ENCODE results near the gene SCLT1. TPM values are rescaled to one million over a fixed set of nuclear protein-coding genes. Genes with fewer than 3 reads are reported as not detected.

SCLT1 gene
- total and polyA plus RNA-seq, 2 of the 8 experiments (the other 6 are each of a cell fraction or from before 2014, with no cell fraction given), result 4.8 to 13.1 TPM

DNA sequence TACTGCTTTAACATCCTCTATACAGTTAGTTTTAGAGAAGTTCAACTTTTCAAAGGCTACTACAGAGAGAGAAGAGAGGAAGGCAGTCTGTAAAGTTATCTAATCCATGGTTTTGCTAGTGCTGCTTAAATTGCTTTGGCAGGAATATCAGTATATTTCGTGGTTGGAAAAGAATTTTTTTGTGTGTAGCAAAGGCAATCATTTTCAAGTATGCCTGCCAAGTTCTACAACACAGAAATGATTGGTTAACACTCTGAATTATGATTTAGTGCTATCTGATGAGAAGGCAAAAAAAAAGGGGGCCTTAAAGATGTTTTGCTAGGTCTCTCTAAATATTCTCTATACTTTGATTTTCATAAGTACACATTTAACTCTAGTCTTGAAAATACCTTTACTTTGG is 150.7 kb downstream of the SCLT1 start:
- Histone ChIP-seq H3K9me3 (ENCODE audit: insufficient read depth in 2 of 2, low read depth in 1 of 2, low read length in 1 of 2) (no peaks in the 10 kb centered on the region), H3K79me2 (ENCODE audit: control insufficient read depth in 1 of 2, insufficient read depth in 2 of 2, low read length in 2 of 2) (no peaks in the 10 kb centered on the region), H3K4me1 (replicated peaks in 1 of 4; ENCODE audit: control insufficient read depth in 3 of 4, insufficient read depth in 4 of 4, low read length in 3 of 4) (no peaks in the 10 kb centered on the region), H3K4ac (replicated peaks; ENCODE audit: insufficient read length, low read depth, low read length) (no peak overlapping the region), H2BK12ac (ENCODE audit: low read depth, low read length) (no peak overlapping the region), H3K56ac (replicated peaks; ENCODE audit: insufficient read length, low read depth, low read length) (no peak overlapping the region), H4K5ac (ENCODE audit: insufficient read length, low read depth, low read length) (no peak overlapping the region), H2BK20ac (ENCODE audit: low read length) (no peak overlapping the region), H2AFZ (ENCODE audit: low read length) (no peak overlapping the region), H3K27me3 (replicated peaks in 1 of 4; ENCODE audit: control insufficient read depth in 3 of 4, extremely low read depth in 1 of 4, insufficient read depth in 3 of 4, low read length in 3 of 4) (no peaks in the 10 kb centered on the region), H3K4me2 (ENCODE audit: insufficient read depth in 1 of 2, low read depth in 2 of 2, low read length in 2 of 2) (no peak overlapping the region), H3K9ac (replicated peaks in 1 of 4; ENCODE audit: extremely low read depth in 1 of 4, low read depth in 3 of 4, low read length in 3 of 4) (no peak overlapping the region), H3K23ac (ENCODE audit: insufficient read length) (no peak overlapping the region), H3K23me2 (ENCODE audit: low read depth, low read length) (no peaks in the 10 kb centered on the region), H3K14ac (ENCODE audit: insufficient read length) (no peak overlapping the region), H4K20me1 (replicated peaks in 1 of 2; ENCODE audit: control insufficient read depth in 1 of 2, insufficient read depth in 2 of 2, low read length in 2 of 2) (no peaks in the 10 kb centered on the region), H3K36me3 (ENCODE audit: control insufficient read depth in 2 of 4, insufficient read depth in 4 of 4, low read length in 3 of 4) (peaks cover 0 to 3% (median 0%) of the 10 kb centered on the region in 4 experiments; a peak in 2 of 8 replicates), H3K27ac (ENCODE audit: low read depth, low read length) (no peak overlapping the region), H2BK120ac (replicated peaks; ENCODE audit: low read depth, low read length) (no peak overlapping the region), H4K91ac (replicated peaks; ENCODE audit: insufficient read length, low read length) (no peak overlapping the region), H4K8ac (ENCODE audit: extremely low read depth, insufficient read depth, low read length) (no peak overlapping the region), H3K4me3 (ENCODE audit: extremely low read depth in 1 of 4, insufficient read depth in 2 of 4, low read depth in 3 of 4, low read length in 4 of 4) (no peak overlapping the region), H2BK5ac (ENCODE audit: low read depth, low read length) (no peak overlapping the region), H2AK5ac (ENCODE audit: low read depth, low read length) (no peak overlapping the region), H2BK15ac (ENCODE audit: low read length) (no peak overlapping the region), H3K79me1 (ENCODE audit: low read depth, low read length) (no peaks in the 10 kb centered on the region), H3K18ac (ENCODE audit: extremely low read depth, low read length) (no peak overlapping the region)
- ChIA-PET CTCF (ENCODE audit: partially characterized antibody) (no interaction called here), POLR2A (ENCODE audit: partially characterized antibody) (no interaction called here)
- FAIRE-seq (no peak), DNase-seq (ENCODE audit: low read depth in 1 of 2, low spot score in 2 of 2) (no peak)
- TF ChIP-seq POLR2AphosphoS5 (IDR thresholded peaks at IDR 0.05; ENCODE audit: low read depth, low read length), result no peak
- no peak for TF ChIP-seq RFX5 (IDR thresholded peaks at IDR 0.05; ENCODE audit: borderline replicate concordance, low read depth, low read length)
- TF ChIP-seq NRF1 (IDR thresholded peaks at IDR 0.05; ENCODE audit: low read depth, low read length), result no peak
- no peak for TF ChIP-seq CTBP2 (IDR thresholded peaks at IDR 0.05; ENCODE audit: borderline replicate concordance, insufficient read depth, insufficient read length, low read length)
- TF ChIP-seq SP4 (IDR thresholded peaks at IDR 0.05; ENCODE audit: low read length), result no peak
- no peak for TF ChIP-seq TCF12 (IDR thresholded peaks at IDR 0.05; ENCODE audit: low read depth, low read length)
- TF ChIP-seq EGR1 (IDR thresholded peaks at IDR 0.05; ENCODE audit: borderline replicate concordance, low read depth, low read length), result no peak
- no peak for TF ChIP-seq ATF3 (IDR thresholded peaks at IDR 0.05; ENCODE audit: insufficient read depth, low read depth, low read length)
- no peak for TF ChIP-seq SUZ12 (IDR thresholded peaks at IDR 0.05; ENCODE audit: low read length)
- no peak for TF ChIP-seq USF2 (IDR thresholded peaks at IDR 0.05; ENCODE audit: low read length)
- no peak for TF ChIP-seq SAP30 (IDR thresholded peaks at IDR 0.05; ENCODE audit: insufficient read depth, insufficient replicate concordance, low read length)
- 89% methylated on average over 1 of the region's 1 CpG; no CpG with 5 or more reads in 1 of the 2 experiments for WGBS, 2 experiments (ENCODE audit: extremely low coverage in 1 of 2, insufficient coverage in 1 of 2, insufficient read length in 1 of 2, insufficient replicate concordance in 2 of 2, low coverage in 1 of 2, low lambda C conversion rate in 2 of 2, missing lambda C conversion rate in 1 of 2)

All from H1 (cell line).